Activated T-cell treated with anti-CD3 and anti-CD28 coated beads, Interleukin-2, amount 50 U/mL, for 72 hours (primary cell): ENCODE measurements around the gene DARS1. TPM values are rescaled to one million over a fixed set of nuclear protein-coding genes. Genes with fewer than 3 reads are reported as not detected.
A peak's percentile ranks its signal among the peaks of the same experiment; 100 is the strongest.

ENCODE experiments used
- ATAC-seq, 2 donors: fragments of 150-1000 bp; cut with Tn5 transposase; replicated peaks in 1 of 2; 2 replicates each; pipeline ENCODE4 v1.10.0; 2021; ENCODE audit warnings: moderate library complexity in 2 of 2, mild to moderate bottlenecking in 1 of 2
- DNase-seq, 2 donors: peaks; one replicate each; pipeline ENCODE4 v3.0.0; 2021 to 2022; ENCODE audit warnings: mixed read lengths in 1 of 2
- H3K27ac Mint-ChIP-seq: one replicate; pipeline ENCODE4 v1.8.0; 2022; ENCODE audit warnings: mild to moderate bottlenecking, moderate library complexity, mixed read lengths
- H3K27me3 Mint-ChIP-seq: one replicate; pipeline ENCODE4 v1.8.0; 2022; ENCODE audit warnings: low read depth, mixed read lengths
- H3K36me3 Mint-ChIP-seq, 2 donors: one replicate each; pipeline ENCODE4 v1.8.0; 2022; ENCODE audit warnings: mixed read lengths in 2 of 2, mild to moderate bottlenecking in 1 of 2; ENCODE audit not compliant: insufficient read depth in 2 of 2
- H3K4me1 Mint-ChIP-seq: one replicate; pipeline ENCODE4 v1.8.0; 2022; ENCODE audit warnings: low read depth, mixed read lengths
- H3K4me3 Mint-ChIP-seq, 2 donors: one replicate each; pipeline ENCODE4 v1.8.0; 2022; ENCODE audit warnings: mild to moderate bottlenecking in 2 of 2, mixed read lengths in 2 of 2, moderate library complexity in 2 of 2
- H3K9me3 Mint-ChIP-seq, 2 donors: one replicate each; pipeline ENCODE4 v1.8.0; 2022; ENCODE audit warnings: mixed read lengths in 2 of 2
- total RNA-seq, 2 donors: library from RNA; stranded (reverse); gene quantifications; one replicate each; pipeline ENCODE4 v1.2.3, GENCODE V29; 2022

DARS1 gene
- total RNA-seq, 2 donors from 2014 or later, result 224 to 264 TPM

DNA sequence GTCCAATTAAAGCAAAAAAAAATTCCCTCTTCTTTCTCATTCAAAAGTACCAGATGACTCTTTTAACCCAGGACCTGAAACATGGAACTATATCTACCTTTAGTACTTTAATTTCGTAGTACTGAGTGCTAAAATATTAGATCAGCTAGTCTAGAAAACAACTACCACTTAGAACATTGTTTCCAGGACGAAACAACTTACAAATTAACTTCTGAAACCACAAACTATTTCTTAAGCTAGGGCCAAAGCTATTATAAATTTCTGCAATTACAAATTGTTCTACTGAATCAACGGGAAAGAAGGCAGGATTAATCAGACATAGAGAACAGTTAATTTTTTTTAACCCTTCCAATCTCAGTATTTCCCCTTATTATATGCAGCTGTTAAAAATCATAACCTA is 39.9 kb downstream of the DARS1 start:
- H3K4me3 Mint-ChIP-seq, result no peak overlapping the region
- H3K4me1 Mint-ChIP-seq, result peaks cover 57% of the 10 kb centered on the region
- ATAC-seq, result no peak
- no peak for DNase-seq
- H3K27ac Mint-ChIP-seq, result no peak overlapping the region
- peaks cover 19 to 41% of the 10 kb centered on the region in 2 donors for H3K36me3 Mint-ChIP-seq
- peaks cover 0 to 2% of the 10 kb centered on the region in 2 donors for H3K9me3 Mint-ChIP-seq
- no peaks in the 10 kb centered on the region for H3K27me3 Mint-ChIP-seq

DNA sequence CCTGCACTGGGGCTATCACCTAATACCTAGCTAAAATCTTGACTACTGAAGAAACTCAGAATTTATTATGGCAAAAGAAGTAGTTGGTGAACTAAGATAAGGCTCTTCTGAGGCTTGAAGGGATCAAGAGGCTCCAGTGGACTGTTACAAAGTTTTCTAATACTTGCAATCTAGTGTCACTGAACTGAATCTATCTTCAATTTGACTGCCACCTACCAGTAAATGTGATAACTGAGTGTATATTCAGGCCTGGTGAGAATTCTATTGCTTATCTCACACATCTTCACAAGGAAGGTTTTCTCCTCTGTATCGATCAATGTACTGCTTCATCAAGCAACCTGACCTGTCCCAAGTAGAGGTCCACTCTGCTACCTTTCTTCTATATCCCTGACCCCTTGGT is 40.8 kb downstream of the DARS1 start:
- Mint-ChIP-seq H3K36me3 (peaks cover 22 to 41% of the 10 kb centered on the region in 2 donors), H3K9me3 (peaks cover 0 to 2% of the 10 kb centered on the region in 2 donors), H3K4me3 (no peak overlapping the region), H3K27me3 (no peaks in the 10 kb centered on the region), H3K4me1 (peaks cover 56% of the 10 kb centered on the region), H3K27ac (peak overlapping the region; percentile 64)
- no peak for ATAC-seq
- no peak for DNase-seq

DNA sequence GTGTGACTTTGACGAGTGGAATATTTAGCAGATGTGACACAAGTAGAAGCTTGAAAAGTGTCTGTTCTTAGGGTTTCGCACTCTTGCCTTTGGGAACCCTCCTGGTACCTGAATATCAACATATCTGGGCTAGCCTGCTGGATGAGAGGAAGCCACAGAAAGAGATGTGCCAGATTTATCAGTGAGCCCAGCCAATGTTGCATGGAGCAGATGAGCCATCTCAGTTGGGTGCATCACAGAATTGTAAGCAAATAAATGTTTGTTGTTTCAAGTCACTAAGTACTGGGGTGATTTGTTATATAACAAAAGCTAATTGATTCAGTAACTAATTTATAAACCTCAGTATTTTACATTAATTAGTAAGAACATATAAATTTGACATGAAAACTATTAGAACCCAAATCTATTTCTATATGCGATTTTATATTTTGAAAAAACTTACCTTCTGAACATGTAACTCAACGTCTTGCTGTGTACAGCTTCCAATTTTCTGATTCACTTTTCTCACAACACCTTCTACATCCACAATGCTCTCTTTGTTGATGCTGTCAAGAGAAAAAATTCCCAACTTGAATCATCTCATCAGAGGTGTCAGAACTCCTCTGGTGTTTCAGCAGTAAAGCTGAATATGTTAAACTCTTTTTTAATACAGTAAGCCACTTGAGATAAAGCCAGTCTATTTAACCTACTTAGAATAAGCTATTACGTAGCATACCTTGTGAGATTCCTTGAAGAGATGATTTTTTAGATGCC is 42.3 kb downstream of the DARS1 start:
- Mint-ChIP-seq H3K4me3 (no peak overlapping the region), H3K27ac (no peak overlapping the region), H3K9me3 (peaks cover 0 to 2% of the 10 kb centered on the region in 2 donors), H3K36me3 (peaks cover 27 to 52% of the 10 kb centered on the region in 2 donors), H3K27me3 (no peaks in the 10 kb centered on the region), H3K4me1 (peaks cover 48% of the 10 kb centered on the region)
- no peak for DNase-seq
- no peak for ATAC-seq

DNA sequence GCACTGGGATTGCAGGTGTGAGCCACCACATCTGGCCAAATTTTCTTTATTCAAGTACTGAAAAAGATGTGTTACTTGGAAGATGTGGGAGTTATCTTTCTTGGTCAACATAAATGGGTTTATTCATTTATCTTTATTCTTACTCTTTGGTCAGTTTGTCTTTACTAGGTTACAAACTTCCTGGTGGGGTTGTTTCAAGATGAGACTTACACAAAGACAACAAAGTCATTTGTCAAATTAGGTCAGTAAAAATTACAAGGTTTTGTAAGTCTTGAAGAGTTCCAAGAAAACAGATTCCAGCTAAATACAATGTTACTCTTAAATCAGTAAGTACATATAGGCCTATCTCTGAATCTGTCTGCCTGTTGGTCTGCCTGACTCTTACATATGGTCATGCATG is 48.9 kb downstream of the DARS1 start:
- Mint-ChIP-seq H3K4me3 (no peak overlapping the region), H3K4me1 (peaks cover 43% of the 10 kb centered on the region), H3K36me3 (peaks cover 17 to 47% of the 10 kb centered on the region in 2 donors), H3K27me3 (no peaks in the 10 kb centered on the region), H3K9me3 (no peaks in the 10 kb centered on the region), H3K27ac (peak overlapping the region; percentile 57)
- no peak for DNase-seq
- no peak for ATAC-seq

DNA sequence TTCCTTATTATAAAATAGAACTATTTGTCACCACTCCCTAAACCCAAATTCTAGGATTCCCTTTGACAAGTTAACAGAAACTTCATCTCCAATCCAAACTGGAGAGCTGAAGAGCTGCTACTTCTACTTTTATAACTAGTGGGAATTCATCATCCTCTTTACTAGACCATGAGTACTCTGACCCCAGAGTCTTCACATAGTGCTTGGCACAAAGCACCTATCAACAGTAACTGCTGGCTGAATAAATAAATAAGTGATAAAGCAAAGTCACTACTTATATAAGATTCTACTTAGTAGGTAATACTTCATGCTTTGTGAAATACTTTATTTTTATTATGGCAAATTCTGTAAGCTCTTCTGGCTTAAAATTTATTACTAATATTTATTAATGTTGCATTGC is 49.5 kb downstream of the DARS1 start:
- no peak for DNase-seq
- Mint-ChIP-seq H3K36me3 (peaks cover 16 to 51% of the 10 kb centered on the region in 2 donors), H3K27ac (no peak overlapping the region), H3K27me3 (no peaks in the 10 kb centered on the region), H3K4me1 (peaks cover 43% of the 10 kb centered on the region), H3K4me3 (no peak overlapping the region), H3K9me3 (no peaks in the 10 kb centered on the region)
- ATAC-seq, result no peak

DNA sequence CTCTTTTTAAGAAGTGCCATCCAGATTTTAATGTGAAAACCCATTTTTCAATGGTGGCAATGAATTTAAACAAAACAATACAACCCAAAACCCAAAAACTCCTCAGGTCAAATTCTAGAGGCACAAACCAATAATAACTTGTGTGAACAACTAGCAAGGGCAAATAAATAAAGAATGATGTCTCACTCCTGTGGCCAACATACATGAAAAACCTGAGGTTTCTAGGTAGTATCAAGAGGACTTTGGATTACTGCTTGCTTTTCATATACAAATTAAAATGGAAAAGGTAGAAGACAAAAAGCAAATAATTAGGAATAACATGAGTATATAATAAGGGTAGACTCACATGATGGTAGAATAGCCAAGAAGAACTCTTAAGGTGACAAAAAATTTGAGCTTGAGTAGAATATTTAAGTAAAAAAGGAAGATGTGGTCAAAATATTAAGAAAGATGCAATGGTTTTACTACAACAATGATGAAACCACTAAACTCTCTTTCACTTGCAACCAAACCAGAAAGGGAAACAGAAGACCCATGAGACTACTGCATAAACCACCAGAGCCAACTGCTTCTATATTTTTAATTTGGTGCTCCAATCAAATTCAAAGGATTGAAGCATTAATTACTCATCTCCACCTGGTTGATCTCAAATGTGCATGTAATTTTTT is 53.5 kb downstream of the DARS1 start:
- Mint-ChIP-seq H3K27ac (peak overlapping the region; percentile 73), H3K9me3 (no peaks in the 10 kb centered on the region), H3K36me3 (peaks cover 8 to 41% of the 10 kb centered on the region in 2 donors), H3K27me3 (no peaks in the 10 kb centered on the region), H3K4me3 (peak overlapping the region in 1 of 2 donors; percentile 54), H3K4me1 (peaks cover 25% of the 10 kb centered on the region)
- DNase-seq (no peak), ATAC-seq (peak in 1 of 2 donors; percentile 22)

DNA sequence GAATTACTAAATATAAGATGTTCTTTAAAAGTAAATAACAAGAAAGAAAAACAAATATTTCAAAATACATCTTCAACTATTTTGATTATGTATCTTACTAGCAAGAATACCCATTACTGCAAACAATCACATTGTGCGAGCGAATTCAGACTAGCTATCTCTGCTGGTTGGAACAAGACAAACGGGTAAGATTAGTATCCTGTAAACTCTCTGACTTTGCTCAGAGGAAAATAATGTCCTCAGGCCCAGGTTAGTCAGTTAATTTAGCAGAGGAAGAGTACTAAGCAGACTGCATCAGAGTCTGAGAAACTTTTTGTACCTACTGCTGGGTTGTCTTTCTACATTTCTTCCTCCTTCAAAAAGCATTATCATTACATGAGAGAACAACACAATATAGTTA is 58.8 kb downstream of the DARS1 start:
- Mint-ChIP-seq H3K4me3 (no peak overlapping the region), H3K27me3 (no peaks in the 10 kb centered on the region), H3K27ac (peak overlapping the region; percentile 88), H3K36me3 (peaks cover 6 to 29% of the 10 kb centered on the region in 2 donors), H3K4me1 (peaks cover 10% of the 10 kb centered on the region), H3K9me3 (no peaks in the 10 kb centered on the region)
- ATAC-seq, result no peak
- DNase-seq, result no peak

DNA sequence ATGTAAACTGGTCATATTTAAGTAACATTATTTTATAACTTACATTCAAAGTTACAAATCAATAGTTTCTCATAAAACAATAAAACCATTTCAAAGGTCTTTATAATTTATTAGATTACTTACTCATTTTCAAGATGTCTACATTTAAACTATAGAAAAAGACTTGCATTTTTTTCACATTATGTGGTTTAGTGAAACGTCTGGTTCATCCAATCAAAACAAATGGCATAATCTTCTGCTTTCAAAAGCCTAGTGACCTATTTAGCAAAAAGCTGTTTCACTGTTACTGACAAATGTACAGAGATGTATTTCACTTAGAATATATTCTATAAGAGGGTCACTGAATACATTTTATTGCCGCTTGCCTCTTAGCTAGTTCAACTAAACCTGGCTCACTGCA is 59.9 kb downstream of the DARS1 start:
- ATAC-seq, result no peak
- no peaks in the 10 kb centered on the region for H3K9me3 Mint-ChIP-seq
- no peak overlapping the region for H3K27ac Mint-ChIP-seq
- peaks cover 4% of the 10 kb centered on the region for H3K4me1 Mint-ChIP-seq
- DNase-seq, result no peak
- H3K36me3 Mint-ChIP-seq, result peaks cover 3 to 20% of the 10 kb centered on the region in 2 donors
- no peak overlapping the region for H3K4me3 Mint-ChIP-seq
- H3K27me3 Mint-ChIP-seq, result no peaks in the 10 kb centered on the region

DNA sequence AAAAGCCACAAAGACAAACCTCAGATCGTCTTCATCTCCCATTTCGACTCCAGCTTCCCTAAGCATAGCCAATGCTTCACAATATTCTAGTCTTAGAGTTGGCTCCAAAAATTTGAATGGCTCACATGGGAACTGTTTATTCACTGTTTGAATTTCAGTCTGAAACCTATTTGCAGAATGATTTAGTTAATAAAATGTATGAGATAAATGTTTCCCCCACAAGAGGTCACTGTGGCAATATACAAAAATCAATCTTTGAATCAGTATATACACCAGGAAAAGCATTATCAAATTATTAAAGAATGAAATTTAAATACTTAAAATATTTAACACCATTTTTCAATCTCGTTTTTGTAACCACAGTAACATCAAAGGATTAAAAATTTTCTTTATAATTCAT is 69.2 kb downstream of the DARS1 start:
- Mint-ChIP-seq H3K9me3 (no peaks in the 10 kb centered on the region), H3K36me3 (peaks cover 2 to 23% of the 10 kb centered on the region in 2 donors), H3K27ac (no peak overlapping the region), H3K27me3 (no peaks in the 10 kb centered on the region), H3K4me3 (no peak overlapping the region), H3K4me1 (peaks cover 17% of the 10 kb centered on the region)
- DNase-seq, result no peak
- ATAC-seq, result peak in 1 of 2 donors; percentile 24

DNA sequence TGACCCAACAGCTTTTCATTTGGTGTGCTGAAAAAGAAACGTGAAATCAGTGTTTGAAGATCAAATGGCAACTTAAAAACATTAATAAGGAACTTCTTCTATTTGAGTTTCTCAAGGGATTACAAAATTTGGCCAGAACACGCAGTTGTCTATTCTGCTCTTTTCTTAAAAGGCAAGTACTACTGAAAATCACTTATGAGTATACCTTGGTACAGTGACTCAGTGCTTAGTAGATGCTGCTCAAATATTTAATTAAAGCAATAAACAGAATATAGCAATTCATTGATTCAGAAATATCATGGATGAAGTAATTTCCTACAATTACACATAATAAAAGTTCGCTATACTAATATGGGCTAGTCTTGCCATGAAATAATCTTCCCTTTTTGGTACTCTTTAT is 70.9 kb downstream of the DARS1 start:
- peaks cover 1 to 26% of the 10 kb centered on the region in 2 donors for H3K36me3 Mint-ChIP-seq
- ATAC-seq, result no peak
- peaks cover 16% of the 10 kb centered on the region for H3K4me1 Mint-ChIP-seq
- H3K9me3 Mint-ChIP-seq, result no peaks in the 10 kb centered on the region
- no peak for DNase-seq
- H3K4me3 Mint-ChIP-seq, result no peak overlapping the region
- no peaks in the 10 kb centered on the region for H3K27me3 Mint-ChIP-seq
- H3K27ac Mint-ChIP-seq, result no peak overlapping the region

DNA sequence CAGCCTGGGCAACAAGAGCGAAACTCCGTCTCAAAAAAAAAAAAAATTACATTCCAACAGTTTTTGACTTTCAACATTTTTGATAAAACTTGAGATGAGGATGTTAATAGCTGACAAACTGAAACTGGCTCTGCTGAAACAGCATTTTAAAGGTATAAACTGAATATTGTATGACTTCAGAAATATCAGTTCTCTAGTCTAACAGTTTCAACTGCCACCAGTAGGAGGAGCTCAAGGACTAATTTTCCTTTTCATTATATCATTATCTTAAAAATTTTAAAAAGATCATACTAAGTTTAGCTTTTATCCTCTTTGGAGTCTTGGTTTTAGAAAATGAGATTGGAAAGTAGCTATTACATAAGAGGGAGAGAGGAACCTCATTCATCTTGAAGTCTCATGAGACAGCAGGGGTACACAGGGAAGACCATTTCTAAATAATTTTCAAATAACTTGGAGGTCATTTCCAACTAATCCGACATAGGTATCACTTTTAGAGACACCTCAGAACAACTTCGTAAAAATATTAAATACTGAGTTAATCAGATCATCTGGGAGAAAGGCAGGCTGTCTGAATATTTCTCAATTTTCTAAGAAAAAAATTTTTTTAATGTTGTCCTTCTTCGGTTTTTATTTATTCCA is 71.6 kb downstream of the DARS1 start:
- Mint-ChIP-seq H3K36me3 (peaks cover 2 to 29% of the 10 kb centered on the region in 2 donors), H3K27ac (peak overlapping the region; percentile 65), H3K4me3 (no peak overlapping the region), H3K9me3 (no peaks in the 10 kb centered on the region), H3K4me1 (peaks cover 12% of the 10 kb centered on the region), H3K27me3 (no peaks in the 10 kb centered on the region)
- DNase-seq, result peak; percentile 47 to 59
- ATAC-seq, result peak in 1 of 2 donors; percentile 33

DNA sequence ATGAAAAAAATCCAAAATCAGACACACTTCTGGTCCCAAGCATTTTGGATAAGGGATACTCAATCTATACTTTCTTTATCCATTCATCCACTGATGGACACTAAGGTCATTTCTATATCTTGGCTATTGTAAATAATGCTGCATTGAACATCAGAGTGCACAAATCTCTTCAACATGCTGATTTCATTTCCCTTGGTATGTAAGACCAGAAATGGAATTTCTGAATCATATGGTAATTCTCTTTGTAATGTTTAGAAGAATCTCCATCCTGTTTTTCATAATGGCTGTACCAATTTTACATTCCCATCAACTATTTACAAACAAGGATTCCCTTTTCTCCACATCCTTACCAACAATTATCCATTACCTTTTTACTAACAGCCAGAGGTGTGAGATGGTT is 75.5 kb downstream of the DARS1 start:
- peaks cover 6 to 51% of the 10 kb centered on the region in 2 donors for H3K36me3 Mint-ChIP-seq

DNA sequence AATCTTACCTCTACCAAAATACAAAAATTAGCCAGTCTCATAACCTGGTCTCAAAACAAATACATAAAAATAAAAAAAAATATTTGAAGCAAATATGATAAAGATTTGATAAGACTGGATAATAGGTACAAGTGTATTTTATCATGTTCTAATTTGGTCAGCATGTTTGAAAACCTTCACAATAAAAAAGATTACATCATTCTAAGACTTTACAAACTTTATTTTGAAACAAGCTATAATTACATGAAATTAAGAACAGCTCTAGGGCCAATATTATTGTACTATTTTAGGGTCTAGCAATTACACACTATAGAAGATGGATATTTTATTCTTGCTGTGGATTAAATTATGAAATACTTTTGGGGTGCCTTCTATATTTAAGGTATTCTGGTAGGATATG is 79.7 kb downstream of the DARS1 start:
- peak overlapping the region; percentile 24 for H3K27ac Mint-ChIP-seq
- no peaks in the 10 kb centered on the region for H3K4me1 Mint-ChIP-seq
- no peaks in the 10 kb centered on the region for H3K27me3 Mint-ChIP-seq
- no peak overlapping the region for H3K4me3 Mint-ChIP-seq
- no peak for ATAC-seq
- no peaks in the 10 kb centered on the region for H3K9me3 Mint-ChIP-seq
- H3K36me3 Mint-ChIP-seq, result peaks cover 5 to 35% of the 10 kb centered on the region in 2 donors
- DNase-seq, result no peak

More for the DNA sequence above, 75.5 kb downstream of the DARS1 start:
- no peaks in the 10 kb centered on the region for H3K27me3 Mint-ChIP-seq
- ATAC-seq (no peak), DNase-seq (no peak)
- H3K4me1 Mint-ChIP-seq, result peaks cover 5% of the 10 kb centered on the region
- H3K9me3 Mint-ChIP-seq, result no peaks in the 10 kb centered on the region
- H3K27ac Mint-ChIP-seq, result peak overlapping the region; percentile 56
- no peak overlapping the region for H3K4me3 Mint-ChIP-seq
